Left forelimb (tissue), 1 donor: ENCODE data around the gene DDT.
"Not testable (repeated sequence)": the region's sequence is repeated elsewhere in the genome, so short reads cannot be mapped to it uniquely, and the experiment has no call there.

Source experiments
- DNase-seq: peaks from one replicate; pipeline ENCODE4 v3.0.0-alpha.2; 2018; ENCODE audit warnings: low spot score

DDT gene

GRCh38 chr22:23952794-23953405 is 21.3 kb downstream of the DDT start:
- DNase-seq, result not testable (repeated sequence)

DNA sequence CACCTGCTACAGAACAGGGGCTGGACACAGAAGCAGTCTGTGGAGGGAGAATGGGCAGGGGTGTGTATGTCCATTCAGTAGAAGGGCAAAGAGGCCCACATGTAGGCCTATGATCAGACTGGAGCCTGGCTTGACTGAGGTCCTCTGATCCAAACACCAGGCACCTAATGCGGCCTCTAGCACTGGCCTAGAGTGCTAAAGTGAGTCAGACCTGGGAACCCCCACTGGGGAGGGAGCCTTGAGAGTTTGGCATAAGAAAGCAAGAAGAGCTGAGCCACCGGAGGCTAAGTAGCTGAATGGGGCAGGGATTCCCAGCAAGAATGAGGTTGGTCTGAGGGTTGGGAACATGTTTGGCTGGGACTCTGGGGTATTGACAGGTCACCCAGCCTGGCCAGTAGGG is 22.9 kb downstream of the DDT start:
- DNase-seq, result not testable (repeated sequence)

GRCh38 chr22:23949764-23950163 is 24.5 kb downstream of the DDT start:
- DNase-seq, result not testable (repeated sequence)

DNA sequence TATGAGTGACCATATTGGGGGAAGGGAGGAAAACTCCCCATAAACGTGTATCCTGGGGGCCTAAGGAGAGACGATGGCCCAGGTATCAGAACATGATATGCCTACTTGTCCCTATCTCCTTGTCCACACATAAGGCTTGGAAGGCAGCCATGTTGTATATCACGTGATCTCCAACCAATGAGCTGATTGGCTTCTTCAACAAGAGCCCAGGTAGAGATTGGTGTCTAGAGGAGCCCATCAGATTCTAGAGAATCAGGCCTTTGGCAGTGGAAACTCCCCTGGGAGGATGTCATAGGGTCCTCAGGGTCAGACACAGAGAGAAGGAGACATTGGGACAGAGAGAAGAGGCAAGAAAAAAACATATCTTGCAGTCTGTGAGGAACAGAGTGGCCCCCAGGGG is 26.9 kb downstream of the DDT start:
- not testable (repeated sequence) for DNase-seq

- not testable (repeated sequence) for DNase-seq
These were observed 34.1 kb downstream of the DDT start for GRCh38 chr22:23940166-23940565.

DNA sequence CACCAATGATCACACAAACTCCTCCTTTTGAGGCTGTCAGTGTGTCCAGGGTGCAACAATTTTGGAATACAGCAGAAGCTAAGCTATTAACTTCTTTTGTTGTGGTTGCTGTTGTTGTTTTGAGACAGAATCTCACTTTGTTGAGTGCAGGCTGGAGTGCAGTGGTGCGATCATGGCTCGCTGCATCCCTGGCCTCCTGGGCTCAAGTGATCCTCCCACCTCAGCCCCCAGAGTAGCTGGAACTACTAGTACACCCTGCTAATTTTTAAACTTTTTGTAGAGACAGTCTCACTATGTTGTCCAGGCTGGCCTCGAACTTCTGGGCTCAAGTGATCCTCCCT is 35.3 kb downstream of the DDT start:
- no peak for DNase-seq

DNA sequence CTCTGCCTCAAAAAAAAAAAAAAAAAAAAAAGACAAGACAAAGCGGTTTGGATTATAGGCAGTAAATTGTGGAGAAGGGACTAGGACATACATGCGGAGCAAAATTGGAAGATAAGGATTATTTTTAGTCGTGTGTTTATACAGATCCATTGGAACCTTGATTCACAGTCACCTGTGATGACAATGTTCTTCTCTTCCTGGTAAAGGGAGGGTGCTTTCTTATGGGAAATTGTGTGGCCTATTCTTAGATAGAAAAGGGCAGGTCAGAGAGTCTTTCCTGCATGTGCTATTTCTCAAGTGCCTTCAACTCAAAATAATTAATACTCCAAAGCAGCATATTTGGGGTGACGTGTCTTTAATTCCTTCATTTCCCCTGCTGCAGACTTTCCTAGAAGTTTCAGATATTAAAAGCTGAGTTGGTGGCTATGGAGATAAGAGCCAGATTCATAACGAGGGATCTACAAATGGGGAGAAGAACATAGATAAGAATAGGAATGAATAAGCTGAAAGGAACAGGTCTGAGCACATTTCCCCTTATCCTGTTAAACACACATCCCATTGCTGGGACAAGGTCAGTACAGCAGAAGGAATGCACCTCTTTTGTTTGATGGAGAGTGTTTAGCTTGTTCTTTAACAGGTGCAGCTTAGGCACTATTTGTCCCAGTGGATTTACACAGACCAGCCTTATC is 35.8 kb downstream of the DDT start:
- no peak for DNase-seq

DNA sequence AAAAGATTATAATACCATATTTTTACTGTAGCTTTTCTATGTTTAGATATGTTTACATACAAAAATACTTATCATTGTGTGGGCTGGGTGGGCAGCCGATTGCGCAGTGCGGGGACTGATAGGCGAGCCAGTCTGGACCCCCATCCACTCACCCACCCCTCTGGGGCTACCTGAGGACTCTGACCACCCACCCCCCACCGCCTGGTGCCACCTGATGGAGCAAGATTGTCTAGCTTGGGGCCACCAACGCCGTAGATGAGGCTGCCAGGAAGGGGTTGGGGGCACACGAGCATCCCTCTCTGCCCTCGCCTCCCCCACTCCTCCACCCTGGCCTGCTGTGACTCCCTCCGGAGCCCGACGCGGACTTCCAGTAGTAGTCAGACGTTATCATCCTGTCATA is 47.7 kb downstream of the DDT start:
- DNase-seq, result no peak

DNA sequence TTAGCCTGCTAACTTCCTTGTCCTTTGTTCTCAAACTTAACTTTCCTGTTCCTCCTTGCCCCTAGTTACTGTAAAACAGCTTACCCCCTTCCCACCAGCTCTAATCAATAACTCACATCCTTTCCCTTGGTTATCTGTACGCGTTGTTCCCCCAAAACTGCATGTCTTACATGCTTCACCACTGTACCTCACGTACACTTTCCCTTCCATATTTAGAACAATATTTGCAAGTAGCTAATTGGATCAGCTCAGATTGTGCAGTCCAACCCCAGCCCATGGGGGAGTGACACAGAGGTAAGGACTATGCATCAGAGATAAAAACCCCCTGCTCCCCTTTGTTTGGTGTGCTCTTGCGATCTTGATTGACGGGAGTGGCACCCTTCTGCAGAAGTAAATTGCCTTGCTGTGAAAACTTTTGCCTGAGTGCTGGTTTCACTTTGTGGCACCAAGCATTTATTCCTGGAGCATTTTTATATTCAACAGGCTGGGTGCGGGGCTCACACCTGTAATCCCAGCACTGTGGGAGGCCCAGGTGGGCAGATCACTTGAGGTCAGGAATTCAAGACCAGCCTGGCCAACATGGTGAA is 49.1 kb downstream of the DDT start:
- no peak for DNase-seq

DNA sequence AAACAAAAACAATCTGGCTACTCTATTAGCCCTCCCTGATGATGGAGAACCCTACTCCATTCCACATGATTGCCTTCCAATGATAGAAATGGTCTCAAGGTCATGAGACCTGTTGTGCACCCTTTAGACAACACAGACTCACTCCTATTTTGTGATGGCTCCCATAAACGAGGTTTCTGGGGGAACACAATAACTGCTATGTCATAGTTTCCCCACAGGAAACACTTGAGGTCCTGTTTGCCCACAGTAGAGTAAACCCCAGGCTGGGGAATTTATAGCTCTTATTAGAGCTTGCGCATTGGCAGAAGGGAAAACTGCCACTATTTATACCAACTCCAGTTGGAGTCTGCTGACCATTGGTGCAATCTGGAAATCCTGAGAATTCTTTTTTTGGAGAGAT is 51.3 kb downstream of the DDT start:
- no peak for DNase-seq

DNA sequence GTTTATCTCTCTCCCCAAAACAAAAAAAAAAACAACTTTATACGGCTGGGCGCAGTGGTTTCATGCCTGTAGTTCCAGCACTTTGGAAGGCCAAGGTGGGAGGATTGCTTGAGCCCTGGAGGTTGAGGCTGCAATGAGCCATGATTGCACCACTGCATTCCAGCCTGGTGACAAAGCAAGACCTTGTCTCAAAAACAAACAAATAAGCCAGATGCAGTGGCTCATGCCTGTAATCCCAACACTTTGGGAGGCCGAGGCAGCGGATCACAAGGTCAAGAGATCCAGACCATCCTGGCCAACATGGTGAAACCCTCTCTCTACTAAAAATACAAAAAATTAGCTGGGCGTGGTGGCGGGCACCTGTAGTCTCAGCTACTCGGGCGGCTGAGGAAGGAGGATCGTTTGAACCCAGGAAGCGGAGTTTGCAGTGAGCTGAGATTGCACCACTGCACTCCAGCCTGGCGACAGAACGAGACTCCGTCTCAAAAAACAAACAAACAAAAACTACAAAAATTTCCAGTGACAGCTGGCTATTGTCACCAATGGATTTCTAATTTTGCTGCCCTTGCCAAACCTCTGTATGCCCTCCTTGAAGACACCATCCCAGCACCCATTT is 52.5 kb downstream of the DDT start:
- not testable (repeated sequence) for DNase-seq
